GM12891 (cell line): ENCODE results near the gene BACH1.

Experiments used
- POLR2A ChIP-seq: IDR thresholded peaks from 2 replicates; pipeline ENCODE4 v1.6.1; 2011; ENCODE audit warnings: low read depth, low read length, control low read depth
- POLR2AphosphoS5 ChIP-seq: IDR thresholded peaks from 2 replicates; pipeline ENCODE4 v1.6.1; 2011; ENCODE audit warnings: low read depth, low read length, control low read depth
- TAF1 ChIP-seq: IDR thresholded peaks from 2 replicates; pipeline ENCODE4 v1.6.1; 2011; ENCODE audit warnings: low read depth, low read length, control low read depth

DNA sequence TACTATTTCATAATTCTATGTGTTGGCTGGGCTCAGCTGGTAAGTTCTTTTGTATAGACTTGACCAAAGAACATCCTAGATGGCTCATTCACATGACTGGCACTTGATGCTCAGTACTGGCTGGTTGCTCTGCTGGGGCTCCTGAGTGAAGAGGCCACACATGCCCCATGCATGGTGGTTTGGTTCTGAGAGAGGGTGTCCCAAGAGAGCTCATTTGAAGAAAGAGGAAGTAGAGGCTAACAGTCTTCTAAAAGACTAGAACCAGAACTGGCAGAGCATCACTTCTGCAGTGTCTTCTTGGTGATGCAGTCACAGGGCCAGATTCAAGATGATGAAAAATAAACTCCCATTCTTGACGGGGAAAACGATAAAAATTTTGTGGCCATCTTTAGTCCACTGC is 5.2 kb upstream of the BACH1 start:
- TF ChIP-seq POLR2AphosphoS5 (no peak), POLR2A (no peak), TAF1 (no peak)
